Fibroblast of pulmonary artery (primary cell): ENCODE measurements around the gene SDSL.

Experiments
- DNase-seq: peaks from one replicate; pipeline ENCODE4 v3.0.0-alpha.2; 2010; ENCODE audit warnings: low read depth
- H3K4me3 ChIP-seq: replicated peaks from 2 replicates; pipeline ENCODE4 v1.5.1; 2011; ENCODE audit warnings: low read depth, mild to moderate bottlenecking, control low read depth, low read length, moderate library complexity
- TF ChIP-seq, protein P1 (sequence below): IDR thresholded peaks from 2 replicates; pipeline ENCODE4 v1.5.1; 2011; ENCODE audit warnings: mild to moderate bottlenecking, control low read depth, low read length, inconsistent platforms; ENCODE audit errors: missing control alignments

Gene SDSL

DNA sequence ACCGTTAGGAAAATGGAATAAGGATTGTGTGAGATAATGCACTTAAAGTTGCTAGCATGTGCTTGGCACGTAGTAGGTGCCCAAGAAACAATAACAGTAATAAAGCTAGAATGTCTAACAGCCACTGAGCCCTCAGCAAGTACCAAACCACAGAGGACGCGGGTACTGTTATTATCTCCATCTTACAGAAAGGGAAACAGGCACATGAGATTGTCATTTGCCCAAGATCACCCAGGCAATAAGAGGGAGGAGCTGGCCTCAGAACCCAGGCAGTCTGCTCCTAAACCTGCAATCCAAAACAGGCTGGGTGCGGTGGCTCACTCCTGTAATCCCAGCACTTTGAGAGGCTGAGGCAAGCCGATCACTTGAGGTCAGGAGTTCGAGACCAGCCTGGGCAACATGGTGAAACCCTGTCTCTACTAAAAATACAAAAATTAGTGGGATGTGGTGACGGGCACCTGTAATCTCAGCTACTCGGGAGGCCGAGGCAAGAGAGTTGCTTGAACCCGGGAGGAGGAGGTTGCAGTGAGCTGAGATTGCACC lies 13.4 kb upstream of the SDSL start:
- H3K4me3 ChIP-seq = no peak overlapping the region
- DNase-seq = no peak
- TF ChIP-seq, protein P1, sequence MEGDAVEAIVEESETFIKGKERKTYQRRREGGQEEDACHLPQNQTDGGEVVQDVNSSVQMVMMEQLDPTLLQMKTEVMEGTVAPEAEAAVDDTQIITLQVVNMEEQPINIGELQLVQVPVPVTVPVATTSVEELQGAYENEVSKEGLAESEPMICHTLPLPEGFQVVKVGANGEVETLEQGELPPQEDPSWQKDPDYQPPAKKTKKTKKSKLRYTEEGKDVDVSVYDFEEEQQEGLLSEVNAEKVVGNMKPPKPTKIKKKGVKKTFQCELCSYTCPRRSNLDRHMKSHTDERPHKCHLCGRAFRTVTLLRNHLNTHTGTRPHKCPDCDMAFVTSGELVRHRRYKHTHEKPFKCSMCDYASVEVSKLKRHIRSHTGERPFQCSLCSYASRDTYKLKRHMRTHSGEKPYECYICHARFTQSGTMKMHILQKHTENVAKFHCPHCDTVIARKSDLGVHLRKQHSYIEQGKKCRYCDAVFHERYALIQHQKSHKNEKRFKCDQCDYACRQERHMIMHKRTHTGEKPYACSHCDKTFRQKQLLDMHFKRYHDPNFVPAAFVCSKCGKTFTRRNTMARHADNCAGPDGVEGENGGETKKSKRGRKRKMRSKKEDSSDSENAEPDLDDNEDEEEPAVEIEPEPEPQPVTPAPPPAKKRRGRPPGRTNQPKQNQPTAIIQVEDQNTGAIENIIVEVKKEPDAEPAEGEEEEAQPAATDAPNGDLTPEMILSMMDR = no peak

DNA sequence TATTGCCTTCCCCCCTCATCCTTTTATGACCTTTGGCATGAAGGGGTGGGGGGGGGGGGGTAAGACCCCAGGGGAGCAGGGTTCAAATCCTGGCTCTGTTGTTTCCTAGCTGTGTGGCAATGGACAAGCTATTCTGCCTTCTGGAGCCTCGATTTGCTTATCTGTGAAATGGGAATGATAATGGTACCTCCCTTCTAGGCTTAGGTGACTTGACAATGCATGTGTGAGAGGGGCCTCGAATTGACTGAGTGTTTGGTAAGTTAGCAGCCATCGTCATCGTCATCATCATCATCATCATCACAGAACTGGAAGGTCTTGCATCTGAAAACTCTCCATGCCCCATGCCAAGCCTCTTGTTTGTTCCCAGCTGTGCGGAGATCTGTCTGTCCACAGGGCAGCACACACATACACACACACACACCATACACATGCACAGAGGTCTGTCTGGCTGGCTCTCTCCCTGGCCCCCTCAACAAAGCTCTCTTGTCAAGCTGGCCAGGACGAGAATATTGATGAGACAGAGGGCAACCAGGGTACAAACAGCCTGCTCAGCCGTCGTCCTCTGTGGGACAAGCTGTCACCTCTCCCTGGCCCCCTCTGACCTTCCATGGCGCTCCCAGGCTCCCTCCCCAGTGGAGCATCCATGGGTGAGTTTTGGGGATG lies 12.6 kb upstream of the SDSL start:
- DNase-seq = no peak
- TF ChIP-seq, protein P1 = no peak
- no peak overlapping the region for H3K4me3 ChIP-seq

DNA sequence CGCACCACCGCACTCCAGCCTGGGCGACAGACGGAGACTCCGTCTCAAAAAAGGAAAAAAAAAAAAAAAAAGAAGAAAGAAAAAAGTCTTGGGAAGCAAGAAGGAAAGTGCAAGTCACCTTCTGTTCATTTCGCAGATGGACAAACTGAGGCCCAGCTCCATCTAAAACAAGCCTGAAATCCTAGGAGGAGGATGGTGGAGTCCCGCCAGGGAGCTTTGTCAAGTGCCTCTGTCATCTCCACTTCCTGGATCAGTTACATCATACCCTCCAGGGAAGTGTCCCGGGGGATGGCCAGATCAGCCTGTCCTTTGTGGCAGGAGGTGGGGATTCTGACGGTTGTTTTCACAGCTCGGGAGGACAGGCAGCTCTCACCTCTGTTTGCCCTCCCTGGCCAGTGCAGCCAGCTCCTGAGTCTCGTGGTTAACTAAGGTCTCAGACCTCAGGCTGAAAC lies 8.7 kb upstream of the SDSL start:
- TF ChIP-seq, protein P1 = no peak
- DNase-seq = peak; percentile 36
- H3K4me3 ChIP-seq = no peak overlapping the region

DNA sequence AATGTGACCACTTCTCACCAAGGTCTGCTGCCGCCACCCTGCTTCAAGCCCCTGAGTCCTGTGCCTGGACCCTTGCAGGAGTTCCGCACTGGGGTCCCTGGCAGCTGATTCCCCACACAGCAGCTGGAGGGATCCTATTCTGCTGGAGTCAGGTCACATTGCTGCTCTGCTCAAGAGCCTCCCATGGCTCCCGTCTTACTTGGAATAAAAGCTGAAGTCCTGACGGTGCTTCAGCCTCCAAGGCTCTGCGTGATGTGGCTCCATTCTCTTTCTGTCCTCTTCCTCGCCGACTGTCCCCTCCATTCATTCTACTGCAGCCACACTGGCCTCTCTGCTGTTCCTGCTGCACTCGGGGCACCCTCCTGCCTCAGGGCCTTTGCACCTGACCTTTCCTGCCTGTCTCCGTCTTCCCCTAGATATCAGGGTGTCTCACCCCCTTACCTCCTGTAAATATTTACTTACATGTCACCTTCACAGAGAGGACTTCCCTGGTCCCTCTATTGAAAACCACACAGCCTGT lies 7.6 kb upstream of the SDSL start:
- no peak for DNase-seq
- no peak overlapping the region for H3K4me3 ChIP-seq
- TF ChIP-seq, protein P1 = no peak

DNA sequence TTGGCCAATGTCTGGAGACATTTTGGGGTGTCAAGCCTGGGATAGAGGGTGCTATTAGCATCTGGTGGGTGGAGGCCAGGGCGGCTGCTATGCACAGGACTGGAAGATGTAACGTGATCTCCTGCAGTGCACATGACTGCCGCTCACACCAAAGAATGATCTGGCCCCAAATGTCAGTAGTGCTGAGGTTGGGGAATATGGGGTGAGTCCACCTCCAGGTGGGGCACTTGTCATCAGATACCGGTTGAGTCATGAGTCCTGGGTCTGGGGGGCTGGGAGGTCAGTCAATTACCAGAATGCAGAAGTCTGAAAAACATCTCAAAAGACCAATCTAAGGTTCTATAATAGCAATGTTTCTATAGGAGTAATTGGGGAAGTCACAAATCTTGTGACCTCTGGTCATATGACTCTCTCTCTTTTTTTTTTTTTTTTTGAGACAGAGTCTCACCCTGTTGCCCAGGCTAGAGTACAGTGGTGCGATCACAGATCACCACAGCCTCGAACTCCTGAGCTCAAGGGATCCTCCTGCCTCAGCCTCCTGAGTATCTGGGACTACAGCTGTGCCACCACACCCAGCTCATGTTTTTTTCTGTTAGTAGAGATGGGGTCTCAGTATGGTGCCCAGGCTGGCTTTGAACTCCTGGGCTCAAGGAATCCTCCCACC lies 6.0 kb upstream of the SDSL start:
- TF ChIP-seq, protein P1 = no peak
- no peak for DNase-seq
- no peak overlapping the region for H3K4me3 ChIP-seq

DNA sequence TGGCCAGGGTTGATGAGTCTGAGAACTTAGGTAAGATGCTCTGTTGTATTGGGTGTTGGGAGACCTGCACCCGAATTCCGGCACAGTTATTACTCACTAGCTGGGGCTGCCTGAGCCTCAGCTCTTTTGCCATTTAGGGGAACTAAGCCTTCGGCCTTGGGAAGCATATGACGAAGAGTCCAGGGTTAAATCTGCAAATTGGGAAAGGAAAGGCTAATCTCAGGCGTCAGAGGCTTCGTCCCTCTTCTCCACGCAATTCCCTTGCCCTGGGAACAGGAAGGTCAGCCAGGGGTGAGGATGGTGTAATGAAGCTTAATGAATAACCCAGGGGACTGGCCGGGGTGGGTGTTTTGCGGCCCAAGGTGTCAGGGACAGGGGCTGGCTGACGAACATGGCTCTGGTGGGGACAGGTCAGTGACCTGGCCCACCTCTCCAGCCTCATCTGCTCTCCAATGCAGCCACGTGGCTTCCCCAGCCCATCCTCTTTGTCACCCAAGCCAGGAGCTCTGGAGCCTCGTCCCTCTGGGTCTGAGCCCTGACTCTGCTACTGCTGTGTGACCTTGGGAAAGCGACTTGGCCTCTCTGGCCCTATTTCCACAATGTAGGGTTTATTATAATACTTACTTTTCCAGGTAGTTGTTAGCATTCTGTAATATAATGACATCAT lies 3.8 kb upstream of the SDSL start:
- H3K4me3 ChIP-seq = no peak overlapping the region
- TF ChIP-seq, protein P1 = no peak
- DNase-seq = peak; percentile 63
